SU-DHL-6 (cell line): ENCODE measurements around the gene CDIP1.

Experiments used
- H2AFZ ChIP-seq: fragments of 200-600 bp; sonication (generic); 2 replicates; pipeline ENCODE4 v1.6.1; 2014; ENCODE audit warnings: low read depth, mild to moderate bottlenecking, moderate library complexity, mixed read lengths, antibody characterized with exemption, low read length; ENCODE audit not compliant: severe bottlenecking
- H3F3A ChIP-seq: fragments of 200-600 bp; shearing (Covaris generic); 2 replicates; pipeline ENCODE4 v1.6.0; 2016; ENCODE audit warnings: antibody characterized with exemption, mild to moderate bottlenecking; ENCODE audit not compliant: insufficient read depth
- H3K27ac ChIP-seq: fragments of 200-600 bp; sonication (generic); 2 replicates; pipeline ENCODE4 v1.5.1; 2016; ENCODE audit warnings: low read depth, mild to moderate bottlenecking, low read length, moderate library complexity, mixed read lengths
- H3K27me3 ChIP-seq: fragments of 200-600 bp; sonication (generic), shearing (Covaris generic); 2 replicates; pipeline ENCODE4 v1.6.0; 2014; ENCODE audit warnings: mild to moderate bottlenecking, low read length
- H3K36me3 ChIP-seq: fragments of 200-600 bp; sonication (generic); 2 replicates; pipeline ENCODE4 v1.6.1; 2014; ENCODE audit warnings: mild to moderate bottlenecking, low read length, mixed read lengths
- H3K4me2 ChIP-seq: fragments of 300-600, 200-600 bp; shearing (Covaris generic), sonication (generic); 2 replicates; pipeline ENCODE4 v1.6.0; 2014; ENCODE audit warnings: low read length, low read depth, mild to moderate bottlenecking; ENCODE audit not compliant: poor library complexity, severe bottlenecking
- H3K4me3 ChIP-seq: fragments of 200-600 bp; sonication (generic); 2 replicates; pipeline ENCODE4 v1.5.1; 2014; ENCODE audit warnings: antibody characterized with exemption, low read length, mild to moderate bottlenecking, mixed read lengths; ENCODE audit not compliant: insufficient read depth, poor library complexity, severe bottlenecking
- H3K79me2 ChIP-seq: fragments of 200-600 bp; sonication (generic); 2 replicates; pipeline ENCODE4 v1.6.1; 2014; ENCODE audit warnings: mild to moderate bottlenecking, low read length, moderate library complexity; ENCODE audit not compliant: insufficient read depth
- H3K9ac ChIP-seq: fragments of 200-600 bp; sonication (generic); 2 replicates; pipeline ENCODE4 v1.7.0; 2014; ENCODE audit warnings: mild to moderate bottlenecking, low read length
- H3K9me2 ChIP-seq: fragments of 200-600 bp; sonication (generic); replicated peaks from 2 replicates; pipeline ENCODE4 v1.6.1; 2014; ENCODE audit warnings: low read length; ENCODE audit not compliant: insufficient read depth
- H3K9me3 ChIP-seq: fragments of 200-600 bp; sonication (generic); 2 replicates; pipeline ENCODE4 v1.6.1; 2014; ENCODE audit warnings: low read length, mixed read lengths; ENCODE audit not compliant: insufficient read depth
- H4K20me1 ChIP-seq: fragments of 200-600 bp; sonication (generic); 2 replicates; pipeline ENCODE4 v1.6.1; 2014; ENCODE audit warnings: low read depth, mild to moderate bottlenecking, antibody characterized with exemption, low read length, moderate library complexity, mixed read lengths
- CTCF ChIP-seq: fragments of 200-600 bp; sonication (generic); IDR thresholded peaks from one replicate; pipeline ENCODE4 v1.5.1; 2017; ENCODE audit warnings: antibody characterized with exemption, mild to moderate bottlenecking, low read length, moderate library complexity; ENCODE audit not compliant: insufficient read depth, poor library complexity, severe bottlenecking
- EZH2phosphoT487 ChIP-seq: fragments of 200-600 bp; sonication (generic), shearing (Covaris generic); conservative IDR thresholded peaks from 2 replicates; pipeline ENCODE4 v1.6.1; 2018; ENCODE audit warnings: mild to moderate bottlenecking, antibody characterized with exemption, low read length, moderate library complexity, mixed read lengths

Gene CDIP1

DNA sequence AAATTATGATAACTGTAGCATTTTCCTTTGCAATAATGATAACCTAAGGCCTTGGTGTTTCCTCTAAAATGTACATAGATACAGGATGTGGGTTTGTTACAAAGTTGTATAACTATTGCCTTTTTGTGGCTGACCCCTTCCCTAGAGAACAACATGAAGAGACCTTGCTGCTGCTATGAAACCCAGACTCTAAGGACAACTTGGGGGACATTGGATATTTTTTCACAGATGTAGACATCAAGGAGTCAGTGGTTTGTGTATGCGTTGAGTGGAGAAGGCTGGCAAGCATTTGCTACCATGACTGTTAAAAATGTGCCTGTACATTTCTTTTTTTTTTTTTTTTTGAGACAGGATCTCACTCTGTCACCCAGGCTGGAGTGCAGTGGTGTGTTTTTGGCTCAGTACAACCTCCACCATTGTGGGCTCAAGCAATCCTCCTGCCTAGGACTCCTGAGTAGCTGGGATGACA lies 50.0 kb downstream of the CDIP1 start:
- H3K79me2 ChIP-seq, result peaks cover 36% of the 10 kb centered on the region
- H3K9ac ChIP-seq, result no peak overlapping the region
- no peaks in the 10 kb centered on the region for H3K27me3 ChIP-seq
- peaks cover 5% of the 10 kb centered on the region; the same call in 1 of the 2 replicates for H4K20me1 ChIP-seq
- H3K9me2 ChIP-seq, result no peaks in the 10 kb centered on the region
- no peaks in the 10 kb centered on the region for H3K36me3 ChIP-seq
- no peaks in the 10 kb centered on the region for H3F3A ChIP-seq
- TF ChIP-seq EZH2phosphoT487 (no peak), CTCF (no peak)
- H3K27ac ChIP-seq, result no peak overlapping the region
- no peak overlapping the region for H2AFZ ChIP-seq
- no peak overlapping the region for H3K4me3 ChIP-seq
- no peak overlapping the region for H3K4me2 ChIP-seq
- H3K9me3 ChIP-seq, result no peaks in the 10 kb centered on the region

DNA sequence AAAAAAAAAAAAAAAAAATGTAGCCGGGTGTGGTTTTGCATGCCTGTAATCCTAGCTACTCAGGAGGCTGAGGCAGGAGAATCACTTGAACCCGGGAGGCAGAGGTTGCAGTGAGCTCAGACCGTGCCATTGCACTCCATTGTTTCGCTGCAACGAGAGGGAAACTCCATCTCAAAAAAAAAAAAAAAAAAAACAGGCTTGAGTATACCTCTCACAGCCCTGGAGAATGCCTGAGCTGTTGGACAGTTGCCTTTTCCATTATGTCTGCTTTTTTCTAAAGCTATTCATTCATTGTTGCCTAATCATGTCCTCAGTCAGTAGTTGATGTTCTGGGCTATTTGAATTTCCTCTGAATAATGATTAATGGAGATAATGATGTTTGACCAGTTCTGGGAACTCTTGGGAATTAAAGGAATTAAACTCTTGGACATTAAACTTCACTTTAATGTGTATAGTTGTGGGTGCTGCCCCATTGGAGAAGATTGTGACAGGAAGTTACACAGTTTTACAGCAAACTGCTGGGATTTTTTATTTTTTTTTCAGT lies 50.5 kb downstream of the CDIP1 start:
- Histone ChIP-seq H3K79me2 (peaks cover 31% of the 10 kb centered on the region), H3K9ac (no peak overlapping the region), H3K36me3 (no peaks in the 10 kb centered on the region), H3K27me3 (no peaks in the 10 kb centered on the region), H3F3A (no peaks in the 10 kb centered on the region), H3K9me3 (no peaks in the 10 kb centered on the region), H2AFZ (no peak overlapping the region), H3K4me3 (no peak overlapping the region), H3K27ac (no peak overlapping the region), H4K20me1 (peaks cover 5% of the 10 kb centered on the region; the same call in 1 of the 2 replicates), H3K9me2 (no peaks in the 10 kb centered on the region), H3K4me2 (no peak overlapping the region)
- no peak for TF ChIP-seq EZH2phosphoT487
- no peak for TF ChIP-seq CTCF

DNA sequence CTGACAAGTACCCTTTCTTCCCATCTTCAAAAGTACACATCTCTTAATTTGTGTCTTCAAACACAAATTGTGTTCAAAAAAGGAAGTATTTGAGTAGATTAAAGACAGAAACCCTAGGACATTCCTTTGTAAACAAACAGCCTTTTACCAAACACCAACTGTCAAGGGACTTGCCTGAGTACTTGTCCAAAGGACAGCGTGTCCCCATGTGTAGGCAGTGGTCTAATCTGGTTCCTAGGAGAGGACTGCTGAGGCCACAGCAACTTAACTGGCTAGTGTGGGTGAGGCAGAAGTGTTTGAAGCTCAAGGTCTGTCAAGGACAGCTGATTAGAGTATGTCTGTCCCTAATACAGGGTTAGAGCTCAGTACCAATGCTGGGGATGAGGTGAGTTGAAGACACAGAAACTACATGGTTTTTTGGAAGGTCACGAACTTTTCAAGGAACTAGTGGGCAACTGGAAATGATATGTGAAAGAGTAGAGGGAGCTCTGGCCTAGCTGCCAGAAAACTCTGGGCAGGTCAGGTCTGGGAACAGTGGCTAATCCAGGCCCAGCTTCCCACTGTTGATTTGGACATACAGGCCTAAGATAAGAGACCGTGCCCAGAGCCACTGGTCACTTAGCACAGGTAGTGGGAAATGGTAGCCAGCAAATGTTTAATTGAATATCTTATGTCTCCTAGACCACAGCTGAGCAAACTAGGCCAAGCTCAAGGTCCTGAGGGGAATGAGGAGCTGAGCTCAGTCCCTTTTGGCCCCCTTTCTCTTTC lies 52.3 kb downstream of the CDIP1 start:
- Histone ChIP-seq H3K36me3 (no peaks in the 10 kb centered on the region), H3K4me3 (no peak overlapping the region), H3K9me2 (no peaks in the 10 kb centered on the region), H3K27ac (no peak overlapping the region), H4K20me1 (peaks cover 5% of the 10 kb centered on the region; the same call in 1 of the 2 replicates), H2AFZ (no peak overlapping the region), H3F3A (no peaks in the 10 kb centered on the region), H3K79me2 (peaks cover 42% of the 10 kb centered on the region), H3K4me2 (no peak overlapping the region), H3K27me3 (no peaks in the 10 kb centered on the region), H3K9me3 (no peaks in the 10 kb centered on the region), H3K9ac (no peak overlapping the region)
- TF ChIP-seq CTCF (no peak), EZH2phosphoT487 (no peak)
